ENCODE measurements around the gene OR2H1. TPM values are rescaled to one million over a fixed set of nuclear protein-coding genes. Genes with fewer than 3 reads are reported as not detected.

Gene OR2H1
- total and polyA plus RNA-seq, 10 donors = not detected

DNA sequence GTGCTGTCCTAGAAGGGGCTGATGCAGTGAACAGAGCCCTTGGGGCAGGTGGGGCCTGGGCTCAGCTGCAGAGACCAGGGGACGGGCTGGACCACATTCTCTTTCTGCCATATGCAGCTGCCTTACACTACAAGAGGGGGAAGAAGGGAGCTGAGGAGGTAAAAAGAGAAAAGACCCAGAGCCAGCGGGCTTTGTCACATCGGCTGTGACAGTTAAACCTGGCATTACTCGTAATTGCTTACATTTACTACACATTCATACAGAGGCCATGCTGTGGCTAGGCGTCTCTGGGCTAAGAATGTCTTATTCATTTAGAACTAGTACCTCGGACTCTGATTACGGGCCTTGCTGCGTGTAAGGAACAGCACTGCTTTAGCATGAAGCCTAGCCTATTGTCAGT, 43.6 kb downstream of the OR2H1 start:
- no peak for DNase-seq
- Histone ChIP-seq H3K9me3 (no peaks in the 10 kb centered on the region), H3K36me3 (no peaks in the 10 kb centered on the region), H3K27me3 (replicated peaks in 1 of 7) (peaks cover 0 to 41% (median 9%) of the 10 kb centered on the region in 7 donors), H3K4me1 (no peaks in the 10 kb centered on the region), H3K27ac (no peak overlapping the region), H3K4me3 (no peak overlapping the region)
- WGBS, 5 donors = 78 to 94% (median 89%) methylated on average over 8 of the region's 8 CpGs
- TF ChIP-seq POLR2AphosphoS5 (IDR thresholded peaks at IDR 0.05) (no peak), POLR2A (IDR thresholded peaks at IDR 0.05) (no peak)
- TF ChIP-seq, protein P1, sequence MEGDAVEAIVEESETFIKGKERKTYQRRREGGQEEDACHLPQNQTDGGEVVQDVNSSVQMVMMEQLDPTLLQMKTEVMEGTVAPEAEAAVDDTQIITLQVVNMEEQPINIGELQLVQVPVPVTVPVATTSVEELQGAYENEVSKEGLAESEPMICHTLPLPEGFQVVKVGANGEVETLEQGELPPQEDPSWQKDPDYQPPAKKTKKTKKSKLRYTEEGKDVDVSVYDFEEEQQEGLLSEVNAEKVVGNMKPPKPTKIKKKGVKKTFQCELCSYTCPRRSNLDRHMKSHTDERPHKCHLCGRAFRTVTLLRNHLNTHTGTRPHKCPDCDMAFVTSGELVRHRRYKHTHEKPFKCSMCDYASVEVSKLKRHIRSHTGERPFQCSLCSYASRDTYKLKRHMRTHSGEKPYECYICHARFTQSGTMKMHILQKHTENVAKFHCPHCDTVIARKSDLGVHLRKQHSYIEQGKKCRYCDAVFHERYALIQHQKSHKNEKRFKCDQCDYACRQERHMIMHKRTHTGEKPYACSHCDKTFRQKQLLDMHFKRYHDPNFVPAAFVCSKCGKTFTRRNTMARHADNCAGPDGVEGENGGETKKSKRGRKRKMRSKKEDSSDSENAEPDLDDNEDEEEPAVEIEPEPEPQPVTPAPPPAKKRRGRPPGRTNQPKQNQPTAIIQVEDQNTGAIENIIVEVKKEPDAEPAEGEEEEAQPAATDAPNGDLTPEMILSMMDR (IDR thresholded peaks at IDR 0.05 in 8 of 11, conservative IDR thresholded peaks at IDR 0.05 in 3 of 11) = no peak
- intact Hi-C loops (cut with DNase I; ENCODE audit: low total_unique reads) = no loop called here

DNA sequence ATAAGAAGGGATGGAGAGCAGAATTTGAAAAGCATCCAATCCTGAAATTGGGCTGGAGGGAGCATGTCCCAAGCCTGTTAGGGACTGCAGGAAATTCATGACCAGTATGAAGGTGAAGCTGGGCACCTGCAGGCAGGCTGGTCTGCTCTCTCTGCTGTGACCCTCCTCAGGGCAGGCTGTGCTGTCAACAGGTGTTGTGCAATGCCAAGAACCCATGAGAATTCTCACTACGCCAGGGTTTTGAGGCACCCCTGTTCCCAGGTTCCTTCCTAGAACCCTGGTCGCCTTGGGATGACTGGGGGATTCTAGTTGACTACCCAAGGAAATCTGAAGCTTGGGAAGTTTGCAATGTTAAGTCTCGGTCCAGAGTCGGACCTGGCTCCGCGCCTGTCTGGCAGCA, 44.2 kb downstream of the OR2H1 start:
- intact Hi-C loops (cut with DNase I; ENCODE audit: low total_unique reads) = no loop called here
- H3K27ac ChIP-seq = no peak overlapping the region
- no peaks in the 10 kb centered on the region for H3K36me3 ChIP-seq
- TF ChIP-seq POLR2AphosphoS5 (IDR thresholded peaks at IDR 0.05) = no peak
- no peak for DNase-seq
- no peaks in the 10 kb centered on the region for H3K4me1 ChIP-seq
- 88 to 96% (median 92%) methylated on average over 6 of the region's 6 CpGs for WGBS, 5 donors
- peaks cover 0 to 38% (median 9%) of the 10 kb centered on the region in 7 donors for H3K27me3 ChIP-seq (replicated peaks in 1 of 7)
- H3K9me3 ChIP-seq = no peaks in the 10 kb centered on the region
- no peak overlapping the region for H3K4me3 ChIP-seq

DNA sequence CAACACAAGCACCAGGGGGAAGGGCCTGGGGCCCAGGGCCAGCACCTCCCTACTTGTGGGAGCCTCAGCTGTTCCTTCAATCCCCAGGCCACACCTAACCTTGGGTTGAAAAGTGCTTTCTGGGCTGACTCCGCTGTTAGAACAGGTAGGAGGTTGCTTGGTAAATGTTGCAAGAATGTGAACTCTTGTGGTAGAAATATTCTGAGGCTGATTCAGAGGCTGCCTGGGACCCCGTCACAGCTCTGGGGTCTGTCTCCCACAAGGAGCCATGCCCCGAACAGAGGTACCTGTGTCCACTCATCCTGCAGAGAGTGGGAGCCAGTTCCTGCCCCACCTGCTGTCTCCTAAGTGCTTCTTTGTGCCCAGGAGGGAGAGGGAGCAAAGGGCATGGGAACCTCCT, 45.2 kb downstream of the OR2H1 start:
- Histone ChIP-seq H3K9me3 (no peaks in the 10 kb centered on the region), H3K4me3 (no peak overlapping the region), H3K27ac (no peak overlapping the region), H3K4me1 (no peaks in the 10 kb centered on the region), H3K27me3 (replicated peaks in 1 of 7) (peaks cover 0 to 32% (median 9%) of the 10 kb centered on the region in 7 donors), H3K36me3 (no peaks in the 10 kb centered on the region)
- no peak for TF ChIP-seq POLR2A (IDR thresholded peaks at IDR 0.05)
- no peak for TF ChIP-seq POLR2AphosphoS5 (IDR thresholded peaks at IDR 0.05)
- TF ChIP-seq, protein P1 (IDR thresholded peaks at IDR 0.05 in 8 of 11, conservative IDR thresholded peaks at IDR 0.05 in 3 of 11) = no peak
- WGBS, 5 donors = 66 to 98% (median 91%) methylated on average over 1 to 3 of the region's 3 CpGs
- intact Hi-C loops (cut with DNase I; ENCODE audit: low total_unique reads) = no loop called here
- DNase-seq = no peak

DNA sequence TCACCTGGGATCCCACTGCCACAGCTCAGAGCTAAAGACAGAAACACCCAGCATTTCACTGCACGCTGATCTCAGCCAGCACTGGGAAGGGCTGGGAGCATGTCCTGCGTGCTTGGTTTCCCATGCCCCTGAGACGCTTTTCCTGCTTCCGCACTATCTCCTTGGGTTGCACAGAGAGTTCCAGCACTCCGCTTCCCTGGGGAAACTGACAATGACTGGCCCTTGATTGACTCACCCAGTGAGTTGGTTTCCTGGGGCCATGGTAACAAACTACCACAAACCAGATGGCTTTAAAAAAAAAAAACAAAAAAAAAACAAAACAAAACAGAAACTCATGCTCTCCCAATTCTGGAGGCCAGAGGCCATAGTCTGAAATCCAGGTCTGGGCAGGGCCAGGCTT, 45.6 kb downstream of the OR2H1 start:
- H3K36me3 ChIP-seq = no peaks in the 10 kb centered on the region
- H3K27ac ChIP-seq = no peak overlapping the region
- no peak for DNase-seq
- WGBS, 5 donors = 89 to 98% (median 93%) methylated on average over 5 of the region's 5 CpGs
- H3K4me3 ChIP-seq = no peak overlapping the region
- peaks cover 0 to 32% (median 9%) of the 10 kb centered on the region in 7 donors for H3K27me3 ChIP-seq (replicated peaks in 1 of 7)
- TF ChIP-seq, protein P1 (IDR thresholded peaks at IDR 0.05 in 8 of 11, conservative IDR thresholded peaks at IDR 0.05 in 3 of 11) = no peak
- TF ChIP-seq POLR2A (IDR thresholded peaks at IDR 0.05) (no peak), POLR2AphosphoS5 (IDR thresholded peaks at IDR 0.05) (no peak)
- no peaks in the 10 kb centered on the region for H3K9me3 ChIP-seq
- intact Hi-C loops (cut with DNase I; ENCODE audit: low total_unique reads) = no loop called here
- no peaks in the 10 kb centered on the region for H3K4me1 ChIP-seq

DNA sequence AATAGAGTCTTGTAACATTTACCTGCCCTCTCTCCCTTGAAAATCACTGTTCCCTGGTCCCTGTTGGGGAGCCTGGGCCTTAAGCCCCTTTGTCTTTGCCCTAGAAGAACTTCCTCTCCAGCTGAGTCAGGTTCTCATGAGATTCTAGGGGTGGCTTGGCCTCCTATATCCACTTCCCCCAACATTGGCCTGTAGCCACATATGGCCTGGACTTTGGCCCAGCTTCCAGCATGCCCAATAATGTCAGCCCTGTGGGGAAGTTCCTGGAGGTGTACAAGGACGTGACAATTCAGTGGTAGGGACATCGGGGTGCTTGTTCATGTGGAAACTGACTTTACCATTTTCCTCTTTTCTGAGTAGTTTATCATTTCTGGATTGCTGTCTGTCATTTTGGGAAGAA, 48.0 kb downstream of the OR2H1 start:
- Histone ChIP-seq H3K27ac (no peak overlapping the region), H3K36me3 (no peaks in the 10 kb centered on the region), H3K4me3 (no peak overlapping the region), H3K27me3 (replicated peaks in 1 of 7) (peaks cover 0 to 28% (median 9%) of the 10 kb centered on the region in 7 donors), H3K9me3 (no peaks in the 10 kb centered on the region), H3K4me1 (no peaks in the 10 kb centered on the region)
- intact Hi-C loops (cut with DNase I; ENCODE audit: low total_unique reads) = no loop called here
- 46 to 70% (median 61%) methylated on average over 2 of the region's 2 CpGs for WGBS, 5 donors
- TF ChIP-seq, protein P1 (IDR thresholded peaks at IDR 0.05 in 8 of 11, conservative IDR thresholded peaks at IDR 0.05 in 3 of 11) = no peak
- TF ChIP-seq POLR2A (IDR thresholded peaks at IDR 0.05) (no peak), POLR2AphosphoS5 (IDR thresholded peaks at IDR 0.05) (no peak)
- DNase-seq = no peak

Data from spleen (tissue), 11 donors.